Measurements from ENCODE around the gene DNAJB6.

Gene DNAJB6

DNA sequence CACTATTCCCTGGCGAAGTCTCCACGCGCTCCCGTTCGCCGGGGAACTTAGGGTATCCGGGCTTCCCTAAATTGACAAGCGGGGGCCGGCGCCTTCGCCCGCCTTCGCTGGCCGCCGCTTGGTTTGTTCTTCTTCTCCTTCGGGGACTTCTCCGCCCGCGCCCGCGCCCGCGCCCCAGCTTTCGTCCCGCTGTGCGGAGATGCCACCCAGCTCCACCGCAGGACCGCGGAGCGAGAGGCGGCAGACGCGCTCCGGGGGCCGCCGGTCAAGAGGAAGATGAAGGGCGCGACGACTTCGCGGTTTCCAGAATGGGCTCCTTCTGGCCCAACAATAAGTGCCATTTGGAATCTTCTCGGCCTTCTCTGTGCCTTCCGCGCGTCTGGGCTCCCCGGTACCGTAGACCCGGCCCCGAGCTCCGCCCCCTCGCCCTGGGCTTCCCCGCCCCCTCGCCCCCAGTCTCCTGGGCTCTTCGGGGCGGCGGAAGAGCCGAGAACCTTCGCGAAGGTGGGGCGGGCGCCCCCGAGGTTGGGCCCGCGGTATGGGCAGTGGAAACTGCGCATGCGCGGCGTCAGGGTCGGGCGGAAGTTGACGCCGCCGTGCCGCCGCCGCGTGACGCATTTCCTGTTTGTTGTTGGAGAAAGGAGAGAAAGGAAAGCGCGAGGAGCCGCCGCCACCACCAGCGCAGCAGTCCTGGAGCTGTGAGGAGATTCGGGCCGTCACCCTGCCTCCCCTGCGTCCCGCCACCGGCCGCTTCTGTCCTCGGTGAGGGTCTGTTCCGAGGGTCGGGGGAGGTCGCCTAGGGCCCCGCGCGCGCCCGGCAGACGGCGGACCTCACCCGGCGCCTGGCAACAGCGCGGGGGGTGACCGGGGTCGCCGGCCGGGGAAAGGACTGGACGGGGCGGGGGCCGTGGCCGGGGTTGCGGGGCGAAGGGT lies at the start of gene DNAJB6:
TSS of gene DNAJB6 (plus strand) at position 622 of the 933 bp plus-strand sequence. CDS start 21,569 bp downstream, outside the sequence.
- TF ChIP-seq CEBPB (IDR thresholded peaks at IDR 0.05) (no peak), FOXM1 (IDR thresholded peaks at IDR 0.05; ENCODE audit: borderline replicate concordance, low read depth) (0 out of 2 replicates have a peak, but pooled peaks have one; percentile 19), ZBTB7A (IDR thresholded peaks at IDR 0.05; ENCODE audit: low read depth) (peak; percentile 71; the same call in 1 of the 2 replicates), USF1 (IDR thresholded peaks at IDR 0.05) (no peak), RAD21 (IDR thresholded peaks at IDR 0.05; ENCODE audit: low read depth) (no peak), TAF1 (IDR thresholded peaks at IDR 0.05; ENCODE audit: low read depth) (peak; percentile 58), TCF12 (IDR thresholded peaks at IDR 0.05; ENCODE audit: low read depth) (peak; percentile 39; the same call in 1 of the 2 replicates), CREB1 (IDR thresholded peaks at IDR 0.05; ENCODE audit: low read depth) (peak; percentile 77), TEAD4 (IDR thresholded peaks at IDR 0.05) (no peak), EP300 (IDR thresholded peaks at IDR 0.05; ENCODE audit: borderline replicate concordance) (peak; percentile 51), NFIC (IDR thresholded peaks at IDR 0.05) (no peak), YY1 (IDR thresholded peaks at IDR 0.05; ENCODE audit: low read depth) (no peak; the same call in 1 of the 2 replicates), EGR1 (IDR thresholded peaks at IDR 0.05) (0 out of 2 replicates have a peak, but pooled peaks have one; percentile 22)
- TF ChIP-seq, protein P1, sequence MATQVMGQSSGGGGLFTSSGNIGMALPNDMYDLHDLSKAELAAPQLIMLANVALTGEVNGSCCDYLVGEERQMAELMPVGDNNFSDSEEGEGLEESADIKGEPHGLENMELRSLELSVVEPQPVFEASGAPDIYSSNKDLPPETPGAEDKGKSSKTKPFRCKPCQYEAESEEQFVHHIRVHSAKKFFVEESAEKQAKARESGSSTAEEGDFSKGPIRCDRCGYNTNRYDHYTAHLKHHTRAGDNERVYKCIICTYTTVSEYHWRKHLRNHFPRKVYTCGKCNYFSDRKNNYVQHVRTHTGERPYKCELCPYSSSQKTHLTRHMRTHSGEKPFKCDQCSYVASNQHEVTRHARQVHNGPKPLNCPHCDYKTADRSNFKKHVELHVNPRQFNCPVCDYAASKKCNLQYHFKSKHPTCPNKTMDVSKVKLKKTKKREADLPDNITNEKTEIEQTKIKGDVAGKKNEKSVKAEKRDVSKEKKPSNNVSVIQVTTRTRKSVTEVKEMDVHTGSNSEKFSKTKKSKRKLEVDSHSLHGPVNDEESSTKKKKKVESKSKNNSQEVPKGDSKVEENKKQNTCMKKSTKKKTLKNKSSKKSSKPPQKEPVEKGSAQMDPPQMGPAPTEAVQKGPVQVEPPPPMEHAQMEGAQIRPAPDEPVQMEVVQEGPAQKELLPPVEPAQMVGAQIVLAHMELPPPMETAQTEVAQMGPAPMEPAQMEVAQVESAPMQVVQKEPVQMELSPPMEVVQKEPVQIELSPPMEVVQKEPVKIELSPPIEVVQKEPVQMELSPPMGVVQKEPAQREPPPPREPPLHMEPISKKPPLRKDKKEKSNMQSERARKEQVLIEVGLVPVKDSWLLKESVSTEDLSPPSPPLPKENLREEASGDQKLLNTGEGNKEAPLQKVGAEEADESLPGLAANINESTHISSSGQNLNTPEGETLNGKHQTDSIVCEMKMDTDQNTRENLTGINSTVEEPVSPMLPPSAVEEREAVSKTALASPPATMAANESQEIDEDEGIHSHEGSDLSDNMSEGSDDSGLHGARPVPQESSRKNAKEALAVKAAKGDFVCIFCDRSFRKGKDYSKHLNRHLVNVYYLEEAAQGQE (IDR thresholded peaks at IDR 0.05; ENCODE audit: low read depth): no peak
- TF ChIP-seq, protein P2, sequence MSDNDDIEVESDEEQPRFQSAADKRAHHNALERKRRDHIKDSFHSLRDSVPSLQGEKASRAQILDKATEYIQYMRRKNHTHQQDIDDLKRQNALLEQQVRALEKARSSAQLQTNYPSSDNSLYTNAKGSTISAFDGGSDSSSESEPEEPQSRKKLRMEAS (IDR thresholded peaks at IDR 0.05): peak; percentile 59; the same call in 1 of the 2 replicates

DNA sequence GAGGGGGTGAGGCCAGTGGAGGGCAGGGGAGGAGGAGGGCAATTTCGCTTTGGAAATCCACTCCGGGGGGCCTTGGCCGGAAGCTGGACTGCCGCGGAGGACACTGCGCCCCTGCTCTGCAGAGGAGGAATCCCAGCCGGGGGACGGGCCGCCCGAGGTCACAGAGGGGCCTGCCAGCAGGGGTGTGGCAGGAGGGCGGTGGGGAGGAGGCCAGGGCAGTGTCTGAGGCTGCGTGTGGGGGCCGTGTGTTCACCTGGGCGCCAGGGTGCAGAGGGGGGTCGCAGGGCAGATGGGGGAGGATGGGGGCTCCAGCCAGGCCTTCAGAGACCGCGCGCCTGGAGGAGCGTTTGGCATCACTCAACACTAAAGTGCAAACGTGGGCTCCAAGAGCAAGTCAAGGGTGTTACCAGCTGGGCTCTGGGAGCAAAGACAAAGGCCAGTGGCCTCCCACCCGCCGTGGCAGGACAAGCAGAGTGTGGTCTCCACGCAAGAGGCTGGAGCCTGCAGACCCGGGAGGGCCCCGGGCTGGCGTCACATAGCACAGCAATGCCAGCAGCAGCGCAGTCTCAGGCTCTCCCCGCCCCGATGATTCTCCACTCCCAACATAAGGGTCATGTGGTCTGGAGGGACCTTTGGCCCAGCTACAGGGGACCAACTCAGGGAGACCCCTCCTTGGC lies 45.3 kb upstream of the DNAJB6 start:
- TF ChIP-seq CREB1 (IDR thresholded peaks at IDR 0.05; ENCODE audit: low read depth): no peak
- no peak for TF ChIP-seq TEAD4 (IDR thresholded peaks at IDR 0.05)
- TF ChIP-seq, protein P1 (IDR thresholded peaks at IDR 0.05; ENCODE audit: low read depth): no peak
- no peak for TF ChIP-seq RAD21 (IDR thresholded peaks at IDR 0.05; ENCODE audit: low read depth)
- no peak for TF ChIP-seq CEBPB (IDR thresholded peaks at IDR 0.05)
- no peak for TF ChIP-seq TCF12 (IDR thresholded peaks at IDR 0.05; ENCODE audit: low read depth)
- no peak for TF ChIP-seq YY1 (IDR thresholded peaks at IDR 0.05; ENCODE audit: low read depth)
- TF ChIP-seq FOXM1 (IDR thresholded peaks at IDR 0.05; ENCODE audit: borderline replicate concordance, low read depth): no peak
- TF ChIP-seq EGR1 (IDR thresholded peaks at IDR 0.05): no peak
- TF ChIP-seq NFIC (IDR thresholded peaks at IDR 0.05): no peak
- TF ChIP-seq USF1 (IDR thresholded peaks at IDR 0.05): no peak
- TF ChIP-seq ZBTB7A (IDR thresholded peaks at IDR 0.05; ENCODE audit: low read depth): no peak
- no peak for TF ChIP-seq TAF1 (IDR thresholded peaks at IDR 0.05; ENCODE audit: low read depth)
- no peak for TF ChIP-seq EP300 (IDR thresholded peaks at IDR 0.05; ENCODE audit: borderline replicate concordance)

DNA sequence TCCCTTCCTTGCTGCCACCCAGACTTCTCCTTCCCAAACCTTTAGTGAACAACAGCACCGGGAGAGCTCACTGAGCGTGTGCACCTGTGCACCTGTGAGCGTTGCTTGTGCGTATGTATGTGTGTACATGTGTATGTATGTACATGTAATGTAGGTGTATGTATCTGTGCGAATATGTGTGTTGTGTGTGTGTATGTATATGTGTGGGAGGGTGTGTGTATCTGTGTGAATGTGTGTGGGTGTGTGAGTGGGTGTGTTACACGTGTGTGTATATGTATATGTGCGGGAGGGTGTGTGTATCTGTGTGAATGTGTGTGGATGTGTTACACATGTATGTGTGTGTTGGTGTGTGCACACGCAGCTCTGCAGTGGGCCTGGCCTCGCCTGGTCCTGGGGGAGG lies 44.5 kb upstream of the DNAJB6 start:
- TF ChIP-seq, protein P2 (IDR thresholded peaks at IDR 0.05): no peak
- TF ChIP-seq TCF12 (IDR thresholded peaks at IDR 0.05; ENCODE audit: low read depth) (no peak), YY1 (IDR thresholded peaks at IDR 0.05; ENCODE audit: low read depth) (no peak), EP300 (IDR thresholded peaks at IDR 0.05; ENCODE audit: borderline replicate concordance) (no peak), ZBTB7A (IDR thresholded peaks at IDR 0.05; ENCODE audit: low read depth) (no peak), NFIC (IDR thresholded peaks at IDR 0.05) (no peak), USF1 (IDR thresholded peaks at IDR 0.05) (no peak), TEAD4 (IDR thresholded peaks at IDR 0.05) (no peak), FOXM1 (IDR thresholded peaks at IDR 0.05; ENCODE audit: borderline replicate concordance, low read depth) (no peak), TAF1 (IDR thresholded peaks at IDR 0.05; ENCODE audit: low read depth) (no peak), CREB1 (IDR thresholded peaks at IDR 0.05; ENCODE audit: low read depth) (no peak), CEBPB (IDR thresholded peaks at IDR 0.05) (no peak), EGR1 (IDR thresholded peaks at IDR 0.05) (no peak), RAD21 (IDR thresholded peaks at IDR 0.05; ENCODE audit: low read depth) (no peak)
- TF ChIP-seq, protein P1 (IDR thresholded peaks at IDR 0.05; ENCODE audit: low read depth): no peak
